HG02759 (cell line): ENCODE results near the gene THUMPD3.

Source experiments
- ATAC-seq: cut with Tn5 transposase; IDR thresholded peaks from one replicate; pipeline ENCODE4 v1.9.1; 2021; ENCODE audit warnings: mild to moderate bottlenecking, moderate library complexity; ENCODE audit not compliant: unreplicated experiment

THUMPD3 gene

DNA sequence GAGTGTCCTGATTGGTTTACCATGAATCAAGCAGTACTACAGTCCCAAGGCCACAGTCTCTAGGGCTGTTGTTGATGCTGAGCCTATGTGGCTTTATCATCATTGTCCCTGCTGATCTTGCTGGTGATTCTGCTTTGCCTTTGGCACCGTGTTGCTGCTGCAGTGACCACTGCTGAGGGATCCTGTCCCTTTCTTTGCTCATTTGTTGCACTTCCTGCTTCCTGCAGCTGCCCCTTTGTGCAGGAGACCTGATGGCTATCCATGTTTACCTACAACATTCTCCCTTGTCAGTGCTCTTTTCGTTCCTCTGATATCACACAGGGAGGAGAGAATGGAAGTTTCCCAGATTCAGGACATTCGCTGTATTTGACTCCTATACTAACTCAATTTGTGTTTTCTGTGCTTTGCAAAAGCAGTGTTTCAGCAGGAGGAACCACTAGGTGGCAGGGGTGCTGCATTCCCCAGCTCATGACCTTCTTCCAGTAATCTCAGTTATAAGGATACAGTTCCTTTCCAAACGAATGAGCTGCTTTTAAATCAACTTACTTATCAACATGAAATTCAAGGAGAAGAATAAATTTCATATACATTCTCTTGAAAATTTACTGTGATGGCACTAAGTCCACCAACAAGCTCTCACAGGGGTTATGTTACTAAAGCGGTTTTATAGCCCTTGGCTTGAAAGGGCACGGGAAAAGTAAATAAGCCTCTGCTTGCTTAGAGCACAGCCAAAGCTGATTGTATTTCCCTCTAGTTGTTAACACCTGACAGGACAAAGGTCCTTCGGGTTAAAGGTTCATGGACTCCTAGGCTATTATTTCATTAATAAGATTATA is 9.7 kb upstream of the THUMPD3 start:
- no peak for ATAC-seq

DNA sequence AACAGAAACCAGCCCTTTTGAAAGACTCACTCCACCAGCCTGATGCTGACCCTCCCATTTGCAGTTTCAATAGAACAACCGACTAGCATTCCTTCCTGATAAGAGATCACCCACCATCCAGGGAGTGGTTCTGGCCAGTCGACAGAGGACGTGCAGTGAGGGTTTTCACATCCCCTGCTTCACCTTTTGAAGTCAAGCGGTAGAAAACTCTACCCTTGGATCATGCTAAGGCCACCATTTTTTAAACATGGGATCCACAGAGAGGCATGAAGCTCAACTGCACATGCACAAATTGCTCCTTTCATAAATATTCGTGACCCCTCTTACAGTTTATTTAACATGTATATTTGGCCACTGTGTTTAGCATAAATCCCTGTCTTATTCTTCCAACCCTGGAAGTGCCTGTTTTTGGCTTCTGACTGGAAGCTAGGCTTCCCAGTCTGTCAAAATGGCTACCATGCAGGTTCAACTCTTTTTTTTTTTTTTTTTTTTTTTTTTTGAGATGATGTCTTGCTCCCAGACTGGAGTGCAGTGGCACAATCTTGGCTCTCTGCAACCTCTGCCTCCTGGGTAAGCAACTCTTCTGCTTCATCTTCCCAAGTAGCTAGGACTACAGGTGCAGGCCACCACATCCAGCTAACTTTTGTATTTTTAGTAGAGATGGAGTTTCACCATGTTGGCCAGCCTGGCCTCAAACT is 1.0 kb upstream of the THUMPD3 start:
- ATAC-seq = no peak

- ATAC-seq = no peak
These were observed 6.7 kb downstream of the THUMPD3 start for GRCh38 chr3:9369508-9369907.

- ATAC-seq = no peak
These were observed 10.6 kb downstream of the THUMPD3 start for GRCh38 chr3:9373465-9373864.

- no peak for ATAC-seq
These were observed 15.1 kb downstream of the THUMPD3 start for GRCh38 chr3:9377981-9378380.

GRCh38 chr3:9379327-9379726 is 16.5 kb downstream of the THUMPD3 start:
- ATAC-seq = no peak

- no peak for ATAC-seq
These were observed 17.2 kb downstream of the THUMPD3 start for GRCh38 chr3:9380014-9380413.

GRCh38 chr3:9384141-9384828 is 21.4 kb downstream of the THUMPD3 start:
- ATAC-seq = no peak

- no peak for ATAC-seq
These were observed 22.6 kb downstream of the THUMPD3 start for GRCh38 chr3:9385187-9386077.

- ATAC-seq = no peak
These were observed 23.2 kb downstream of the THUMPD3 start for GRCh38 chr3:9386078-9386459.

GRCh38 chr3:9386501-9387321 is 23.9 kb downstream of the THUMPD3 start:
- no peak for ATAC-seq

DNA sequence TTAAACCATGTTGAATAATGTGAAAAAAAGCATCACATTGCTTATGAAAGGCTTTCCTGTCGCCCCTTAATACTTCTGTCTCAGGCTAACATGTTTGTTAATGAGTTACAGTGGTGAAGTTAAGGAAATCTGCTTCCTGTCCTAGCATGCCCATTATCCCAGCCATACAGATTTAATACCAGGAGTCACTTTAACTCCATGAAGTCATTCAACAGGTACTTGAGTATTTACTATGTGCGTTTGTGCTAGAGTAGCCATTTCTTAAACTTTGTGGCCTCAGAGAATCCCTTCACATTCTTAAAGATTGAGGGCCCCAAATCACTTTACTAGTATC is 24.4 kb downstream of the THUMPD3 start:
- no peak for ATAC-seq

DNA sequence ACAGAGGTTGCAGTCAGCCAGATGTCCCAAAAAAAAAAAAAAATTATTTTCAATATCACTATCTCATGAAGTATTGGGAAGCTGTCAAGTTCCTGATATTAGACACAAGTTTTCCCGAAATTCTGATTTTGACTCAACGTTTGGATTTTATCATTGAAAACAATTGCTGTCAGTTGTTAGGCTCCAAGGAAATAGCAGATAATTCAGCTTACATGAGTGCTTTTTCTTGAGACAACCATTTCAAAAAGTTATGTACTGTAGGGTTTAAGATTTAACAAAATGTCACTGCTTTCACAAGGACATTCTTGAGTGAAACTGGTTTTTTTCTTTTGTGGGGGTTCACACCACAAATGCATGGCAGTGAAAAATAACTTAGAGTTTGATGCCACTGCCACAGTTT is 25.3 kb downstream of the THUMPD3 start:
- no peak for ATAC-seq

DNA sequence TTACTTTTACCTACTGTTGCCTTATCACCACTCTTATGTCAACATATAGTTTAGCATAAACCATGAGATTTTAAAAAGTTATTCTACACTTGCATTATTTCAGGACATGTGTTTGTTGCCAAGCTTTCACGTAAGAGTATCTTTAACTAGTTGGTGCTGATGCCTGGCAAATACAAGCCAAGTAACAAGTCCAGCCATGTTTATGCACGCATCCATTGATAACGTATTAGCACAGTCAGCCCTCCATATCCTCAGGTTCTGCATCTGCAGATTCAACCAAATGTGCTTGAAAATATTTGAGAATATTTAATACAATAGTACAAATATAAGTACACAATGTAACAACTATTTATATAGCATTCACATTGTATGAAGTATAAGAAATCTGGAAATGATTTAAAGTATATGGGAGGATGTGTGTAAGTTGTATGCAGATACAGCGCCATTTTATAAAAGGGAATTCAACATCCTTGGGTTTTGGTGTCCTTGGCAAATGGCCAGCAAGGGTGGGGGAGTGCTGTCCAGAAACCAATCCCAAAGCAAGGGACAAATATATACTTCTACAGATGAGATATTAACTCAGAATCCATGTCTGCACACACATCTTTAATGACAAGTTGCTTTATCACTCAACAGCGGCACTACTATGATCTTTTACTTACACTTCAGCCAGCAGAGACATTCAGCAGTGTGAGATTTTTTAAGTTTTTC is 25.9 kb downstream of the THUMPD3 start:
- ATAC-seq = no peak

GRCh38 chr3:9390265-9390888 is 27.5 kb downstream of the THUMPD3 start:
- ATAC-seq = no peak

GRCh38 chr3:9392041-9392440 is 29.2 kb downstream of the THUMPD3 start:
- ATAC-seq = no peak

DNA sequence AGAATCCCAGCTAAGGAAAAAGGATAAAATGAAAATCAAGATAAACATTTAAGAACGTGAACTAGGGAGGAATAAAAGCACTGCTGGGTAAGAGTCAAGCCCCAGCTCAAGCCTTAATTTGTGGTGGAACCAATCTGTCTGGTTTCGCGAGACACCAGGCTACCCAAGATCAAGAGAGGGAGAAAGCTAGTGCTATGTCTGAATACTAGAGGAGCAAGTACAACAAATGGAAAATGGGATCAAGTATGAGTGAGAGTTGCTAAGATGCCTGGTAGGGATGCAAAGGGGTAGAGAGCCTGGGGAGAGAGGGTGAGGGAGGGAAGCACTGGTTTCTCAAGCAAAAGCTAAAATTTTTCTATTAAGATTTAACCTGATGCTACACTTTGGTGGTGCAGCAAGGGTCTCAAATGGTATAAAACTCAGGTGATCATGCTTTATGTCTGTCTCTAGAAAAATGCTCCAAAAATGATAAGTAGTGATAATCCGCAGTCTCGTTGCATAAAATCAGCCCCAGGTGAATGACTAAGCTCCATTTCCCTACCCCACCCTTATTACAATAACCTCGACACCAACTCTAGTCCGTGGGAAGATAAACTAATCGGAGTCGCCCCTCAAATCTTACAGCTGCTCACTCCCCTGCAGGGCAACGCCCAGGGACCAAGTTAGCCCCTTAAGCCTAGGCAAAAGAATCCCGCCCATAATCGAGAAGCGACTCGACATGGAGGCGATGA is 32.9 kb downstream of the THUMPD3 start:
- no peak for ATAC-seq

GRCh38 chr3:9396301-9396631 is 33.4 kb downstream of the THUMPD3 start:
- ATAC-seq = peak; percentile 27
